OCI-LY7 (cell line): ENCODE measurements around the gene PDE11A. TPM values are rescaled to one million over a fixed set of nuclear protein-coding genes. Genes with fewer than 3 reads are reported as not detected.

ENCODE experiments used
- BruUV-seq: library from RNA; stranded (reverse); fragments of 400-500 nt; replicated peaks from 2 replicates; lab custom pipeline; 2021; lab: Mats Ljungman, UMichigan
- CTCF ChIA-PET: fragments of 300-600 bp; sonication (Branson Sonifier 250); formaldehyde crosslinking; loops from one replicate; lab custom pipeline; 2022; ENCODE audit warnings: antibody characterized with exemption; ENCODE audit not compliant: unreplicated experiment; lab: Charles Lee
- POLR2A ChIA-PET: fragments of 300-600 bp; sonication (Branson Sonifier 250); formaldehyde crosslinking; loops from one replicate; lab custom pipeline; 2022; ENCODE audit warnings: antibody characterized with exemption; lab: Charles Lee
- DNase-seq: peaks from one replicate; pipeline ENCODE4 v3.0.0-alpha.2; 2015; ENCODE audit warnings: low spot score
- H2AFZ ChIP-seq: fragments of 200-600 bp; sonication (generic), shearing (Covaris generic); 2 replicates; pipeline ENCODE4 v1.6.1; 2014; ENCODE audit warnings: mild to moderate bottlenecking, antibody characterized with exemption, low read length, moderate library complexity
- H3K27ac ChIP-seq: fragments of 200-600 bp; sonication (generic); 2 replicates; pipeline ENCODE4 v1.5.1; 2014; ENCODE audit warnings: mixed run types, low read depth, mild to moderate bottlenecking, moderate library complexity, low read length, inconsistent platforms; ENCODE audit not compliant: poor library complexity, severe bottlenecking
- H3K36me3 ChIP-seq: fragments of 200-600 bp; sonication (generic); 2 replicates; pipeline ENCODE4 v1.6.1; 2014; ENCODE audit warnings: mild to moderate bottlenecking, antibody characterized with exemption, low read length, moderate library complexity, mixed read lengths; ENCODE audit not compliant: insufficient read depth
- H3K4me1 ChIP-seq: fragments of 200-600 bp; sonication (generic); 2 replicates; pipeline ENCODE4 v1.5.1; 2014; ENCODE audit warnings: mild to moderate bottlenecking, low read length; ENCODE audit not compliant: insufficient read depth, poor library complexity, severe bottlenecking
- H3K4me2 ChIP-seq: fragments of 200-600 bp; sonication (generic); 2 replicates; pipeline ENCODE4 v1.6.1; 2014; ENCODE audit warnings: mild to moderate bottlenecking, low read length
- H3K4me3 ChIP-seq: fragments of 200-600 bp; sonication (generic); 2 replicates; pipeline ENCODE4 v1.5.1; 2014; ENCODE audit warnings: mild to moderate bottlenecking, low read depth, low read length; ENCODE audit not compliant: poor library complexity, severe bottlenecking
- H3K79me2 ChIP-seq: fragments of 200-600 bp; sonication (generic); 2 replicates; pipeline ENCODE4 v1.6.1; 2016; ENCODE audit warnings: low read depth, mild to moderate bottlenecking, low read length, moderate library complexity, mixed read lengths; ENCODE audit not compliant: insufficient read depth
- H3K9me2 ChIP-seq: fragments of 200-600 bp; sonication (generic); 2 replicates; pipeline ENCODE4 v1.6.1; 2016; ENCODE audit warnings: mild to moderate bottlenecking, low read length, mixed read lengths; ENCODE audit not compliant: insufficient read depth
- H3K9me3 ChIP-seq: fragments of 200-600 bp; sonication (generic); 2 replicates; pipeline ENCODE4 v1.6.1; 2014; ENCODE audit warnings: mild to moderate bottlenecking, mixed run types, low read length, mixed read lengths
- H4K20me1 ChIP-seq: fragments of 200-600 bp; sonication (generic); 2 replicates; pipeline ENCODE4 v1.6.1; 2014; ENCODE audit warnings: mild to moderate bottlenecking, antibody characterized with exemption, low read length, moderate library complexity, mixed read lengths; ENCODE audit not compliant: insufficient read depth
- CTCF ChIP-seq: fragments of 200-600 bp; sonication (generic); conservative IDR thresholded peaks from 2 replicates; pipeline ENCODE4 v1.5.1; 2014; ENCODE audit warnings: mild to moderate bottlenecking, antibody characterized with exemption, low read length, moderate library complexity, mixed read lengths
- EZH2phosphoT487 ChIP-seq: fragments of 200-600 bp; sonication (generic); IDR thresholded peaks from 2 replicates; pipeline ENCODE4 v1.6.1; 2018; ENCODE audit warnings: low read depth, borderline replicate concordance, mild to moderate bottlenecking, mixed run types, antibody characterized with exemption, low read length, moderate library complexity, mixed read lengths
- intact Hi-C: fragments of 100-400 bp; cut with micrococcal nuclease; formaldehyde crosslinking; loops from one replicate; pipeline ENCODE4 v1.10.0; 2022; ENCODE audit not compliant: unreplicated experiment
- total RNA-seq, 2 experiments: library from RNA; depleted of rRNA in 1 of 2; stranded (reverse); fragments of >200 nt in 1 of 2; shearing (Covaris generic) in 1 of 2; gene quantifications; 2 replicates each; pipeline ENCODE4 v1.2.3, GENCODE V29; 2014 to 2022

Gene PDE11A
- total RNA-seq, 2 experiments from 2014 or later, result 0.03 TPM; not detected in 1

DNA sequence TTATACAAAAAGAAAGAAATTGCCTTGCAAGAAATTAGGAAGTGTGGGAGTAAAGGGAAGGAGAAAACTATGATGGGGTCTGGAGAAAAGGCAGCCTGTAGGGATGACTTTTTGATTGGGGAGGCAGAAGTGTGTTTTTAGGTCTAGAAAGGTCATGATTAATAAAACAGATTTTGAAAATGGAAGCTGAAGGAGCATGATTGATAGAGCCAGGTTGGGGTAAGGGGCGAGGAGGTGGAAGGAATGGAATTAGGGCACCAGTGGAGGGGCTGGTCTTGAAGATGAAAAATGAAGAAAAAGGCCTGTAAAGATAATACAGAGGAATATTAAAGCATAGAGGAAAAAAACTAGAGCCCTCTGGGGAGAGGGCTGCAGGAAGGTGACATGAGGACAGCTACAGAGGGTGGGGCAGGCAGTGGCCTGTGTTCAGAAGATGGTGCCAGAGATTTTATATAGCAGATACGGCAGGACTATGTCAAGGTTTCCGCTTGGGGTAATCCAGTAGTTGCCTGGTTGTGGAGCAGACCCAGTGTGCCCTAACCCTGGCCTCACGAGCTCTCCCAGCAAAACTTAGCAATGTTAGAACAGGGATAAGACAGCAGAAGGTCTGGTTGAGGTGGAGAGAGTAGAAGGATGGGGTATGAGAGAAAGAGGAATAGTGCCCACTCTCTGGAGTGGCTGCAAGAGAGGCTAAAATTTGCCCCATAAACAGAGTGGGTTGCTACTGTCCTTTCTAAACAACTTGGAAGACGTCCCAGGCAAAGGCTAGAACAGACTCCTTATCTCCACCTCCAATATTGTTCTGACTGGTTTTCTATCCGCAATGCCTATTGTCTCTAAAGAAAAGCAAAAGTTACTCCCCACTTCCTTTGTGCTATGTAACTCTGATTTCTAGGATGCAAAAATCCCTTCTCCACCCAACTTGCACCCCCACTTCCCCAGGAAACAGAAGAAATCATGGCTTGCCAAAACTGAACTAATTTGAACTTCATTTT lies 392.7 kb downstream of the PDE11A start:
- H3K4me1 ChIP-seq, result no peaks in the 10 kb centered on the region
- DNase-seq, result no peak
- H3K27ac ChIP-seq, result no peak overlapping the region
- no TSS peak for BruUV-seq
- POLR2A ChIA-PET, result no interaction called here
- H3K79me2 ChIP-seq, result no peaks in the 10 kb centered on the region
- no peaks in the 10 kb centered on the region for H4K20me1 ChIP-seq
- no peak overlapping the region for H3K4me3 ChIP-seq
- H3K4me2 ChIP-seq, result no peak overlapping the region
- no peak overlapping the region for H2AFZ ChIP-seq
- no peak for TF ChIP-seq CTCF
- no peaks in the 10 kb centered on the region for H3K9me2 ChIP-seq
- intact Hi-C loops, result no loop called here
- H3K9me3 ChIP-seq, result no peaks in the 10 kb centered on the region
- H3K36me3 ChIP-seq, result no peaks in the 10 kb centered on the region
- CTCF ChIA-PET, result no interaction called here

- no TSS peak for BruUV-seq
- H3K36me3 ChIP-seq, result no peaks in the 10 kb centered on the region
- intact Hi-C loops, result no loop called here
- no peak overlapping the region for H3K27ac ChIP-seq
- H3K9me3 ChIP-seq, result no peaks in the 10 kb centered on the region
- TF ChIP-seq EZH2phosphoT487, result no peak
- no peak for TF ChIP-seq CTCF
- H4K20me1 ChIP-seq, result no peaks in the 10 kb centered on the region
- POLR2A ChIA-PET, result no interaction called here
- DNase-seq, result no peak
- H3K79me2 ChIP-seq, result no peaks in the 10 kb centered on the region
- no peak overlapping the region for H2AFZ ChIP-seq
- H3K4me3 ChIP-seq, result no peak overlapping the region
- CTCF ChIA-PET, result no interaction called here
- no peaks in the 10 kb centered on the region for H3K9me2 ChIP-seq
- no peak overlapping the region for H3K4me2 ChIP-seq
- H3K4me1 ChIP-seq, result no peaks in the 10 kb centered on the region
Observed at GRCh38 chr2:177678939-177679338, 393.6 kb downstream of the PDE11A start.

DNA sequence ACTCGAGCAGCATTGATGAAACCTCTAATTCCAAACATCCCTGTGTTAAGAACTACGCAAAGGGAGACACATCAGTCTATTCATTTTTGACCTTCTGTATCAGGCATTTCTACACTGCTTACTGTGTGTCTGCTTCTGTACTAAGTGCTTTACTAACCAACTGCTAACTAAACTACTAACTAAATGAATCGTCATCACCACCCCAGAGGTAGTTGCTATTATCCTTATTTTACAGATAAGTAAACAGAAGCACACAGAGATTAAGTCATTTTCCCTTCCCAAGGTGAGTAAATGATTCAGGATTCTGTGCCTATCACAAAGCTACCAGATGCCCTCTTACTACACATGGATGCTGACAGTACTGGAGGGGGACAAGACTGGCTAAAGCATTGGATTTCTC lies 395.9 kb downstream of the PDE11A start:
- ChIA-PET POLR2A (no interaction called here), CTCF (no interaction called here)
- no TSS peak for BruUV-seq
- no peak for DNase-seq
- H3K4me2 ChIP-seq, result no peak overlapping the region
- H4K20me1 ChIP-seq, result no peaks in the 10 kb centered on the region
- H3K4me3 ChIP-seq, result no peak overlapping the region
- TF ChIP-seq EZH2phosphoT487, result no peak
- TF ChIP-seq CTCF, result no peak
- intact Hi-C loops, result no loop called here
- H3K79me2 ChIP-seq, result no peaks in the 10 kb centered on the region
- no peak overlapping the region for H2AFZ ChIP-seq
- H3K27ac ChIP-seq, result no peak overlapping the region
- H3K9me2 ChIP-seq, result no peaks in the 10 kb centered on the region
- no peaks in the 10 kb centered on the region for H3K9me3 ChIP-seq
- H3K4me1 ChIP-seq, result no peaks in the 10 kb centered on the region
- H3K36me3 ChIP-seq, result no peaks in the 10 kb centered on the region
